Karpas-422 (cell line): Measurements from ENCODE around the gene AOAH. TPM values are rescaled to one million over a fixed set of nuclear protein-coding genes. Genes with fewer than 3 reads are reported as not detected.

Source experiments
- DNase-seq: peaks from one replicate; pipeline ENCODE4 v3.0.0-alpha.2; 2015
- H2AFZ ChIP-seq: fragments of 200-600 bp; sonication (generic); 2 replicates; pipeline ENCODE4 v1.6.1; 2014; ENCODE audit warnings: antibody characterized with exemption, low read length, mixed read lengths
- H3K27ac ChIP-seq: fragments of 200-600 bp; sonication (generic); 2 replicates; pipeline ENCODE4 v1.5.1; 2014; ENCODE audit warnings: mild to moderate bottlenecking, low read length, moderate library complexity
- H3K27me3 ChIP-seq: fragments of 200-600 bp; sonication (generic); 2 replicates; pipeline ENCODE4 v1.6.1; 2014; ENCODE audit warnings: low read length, mixed read lengths
- H3K36me3 ChIP-seq: fragments of 200-600 bp; sonication (generic); 2 replicates; pipeline ENCODE4 v1.6.1; 2014; ENCODE audit warnings: low read length, mixed read lengths; ENCODE audit not compliant: insufficient read depth
- H3K4me1 ChIP-seq: fragments of 200-600 bp; sonication (generic); 2 replicates; pipeline ENCODE4 v1.6.1; 2014; ENCODE audit warnings: mild to moderate bottlenecking, low read length, mixed read lengths
- H3K4me2 ChIP-seq: fragments of 200-600 bp; sonication (generic); 2 replicates; pipeline ENCODE4 v1.6.1; 2014; ENCODE audit warnings: low read length, low read depth, mild to moderate bottlenecking; ENCODE audit not compliant: poor library complexity, severe bottlenecking
- H3K4me3 ChIP-seq: fragments of 200-600 bp; sonication (generic); 2 replicates; pipeline ENCODE4 v1.5.1; 2014; ENCODE audit warnings: mild to moderate bottlenecking, antibody characterized with exemption, low read length, mixed read lengths
- H3K79me2 ChIP-seq: fragments of 200-600 bp; sonication (generic); 2 replicates; pipeline ENCODE4 v1.6.1; 2014; ENCODE audit warnings: mild to moderate bottlenecking, low read length, mixed read lengths
- H3K9ac ChIP-seq: fragments of 200-600 bp; sonication (generic); 2 replicates; pipeline ENCODE4 v1.6.0; 2014; ENCODE audit warnings: low read length
- H3K9me2 ChIP-seq: fragments of 200-600 bp; sonication (generic), shearing (Covaris generic); replicated peaks from 2 replicates; pipeline ENCODE4 v1.6.0; 2014; ENCODE audit warnings: mild to moderate bottlenecking, low read length, moderate library complexity; ENCODE audit not compliant: insufficient read depth
- H3K9me3 ChIP-seq: fragments of 300-700, 200-600 bp; sonication (generic); 2 replicates; pipeline ENCODE4 v1.6.1; 2014; ENCODE audit warnings: low read length, mixed read lengths
- H4K20me1 ChIP-seq: fragments of 200-600 bp; sonication (generic); 2 replicates; pipeline ENCODE4 v1.6.1; 2014; ENCODE audit warnings: mild to moderate bottlenecking, antibody characterized with exemption, low read length, low read depth; ENCODE audit not compliant: insufficient read depth
- total RNA-seq: library from RNA; depleted of rRNA; stranded (reverse); fragments of >200 nt; shearing (Covaris generic); gene quantifications from 2 replicates; pipeline ENCODE4 v1.2.3, GENCODE V29; 2014; ENCODE audit warnings: low replicate concordance

Gene AOAH
- total RNA-seq, 1 experiment from 2014 or later: not detected

DNA sequence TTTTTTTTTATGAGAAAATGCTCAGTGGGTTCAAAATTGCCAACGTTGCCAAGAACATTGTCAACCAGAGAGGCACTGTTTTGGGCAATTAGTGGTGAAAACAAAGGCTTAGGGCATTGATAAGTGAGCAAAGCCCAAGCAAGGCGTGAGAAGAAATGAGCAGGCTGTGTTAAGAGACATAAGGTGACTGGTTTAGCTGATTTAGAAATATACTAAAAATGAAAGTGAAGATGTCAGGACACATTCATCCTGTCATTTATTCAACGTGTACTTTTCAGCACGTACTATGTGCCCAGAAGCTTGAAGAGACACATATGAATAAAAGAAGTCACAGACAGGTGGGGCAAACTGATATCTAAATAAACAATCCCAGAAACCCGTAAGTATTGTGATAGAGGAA is 31.8 kb downstream of the AOAH start:
- Histone ChIP-seq H3K9me3 (no peaks in the 10 kb centered on the region), H3K9ac (no peak overlapping the region), H3K79me2 (no peaks in the 10 kb centered on the region), H3K27me3 (no peaks in the 10 kb centered on the region), H3K4me2 (no peak overlapping the region), H3K4me1 (no peaks in the 10 kb centered on the region), H3K9me2 (no peaks in the 10 kb centered on the region), H4K20me1 (no peaks in the 10 kb centered on the region), H3K27ac (no peak overlapping the region), H3K36me3 (no peaks in the 10 kb centered on the region), H2AFZ (no peak overlapping the region), H3K4me3 (no peak overlapping the region)
- DNase-seq: no peak

DNA sequence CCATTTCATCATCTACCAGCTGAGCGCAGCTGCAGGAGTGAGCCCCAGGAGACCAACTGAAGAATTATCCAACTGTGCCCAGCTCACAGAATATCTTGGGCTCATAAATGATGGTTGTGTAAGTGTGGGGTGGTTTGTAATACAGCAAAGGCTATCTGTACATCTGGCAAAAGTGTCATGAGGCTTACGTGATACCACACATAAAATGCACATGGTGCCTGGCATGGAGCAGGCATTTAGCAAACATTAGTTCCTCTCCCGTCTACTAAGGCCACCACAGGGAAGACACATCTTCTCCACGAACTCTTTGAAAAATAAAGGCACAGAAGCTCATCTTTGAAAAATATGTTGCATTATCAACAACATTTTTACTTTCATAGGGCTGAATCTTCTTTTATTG is 32.3 kb downstream of the AOAH start:
- Histone ChIP-seq H2AFZ (no peak overlapping the region), H3K4me1 (no peaks in the 10 kb centered on the region), H4K20me1 (no peaks in the 10 kb centered on the region), H3K9me3 (no peaks in the 10 kb centered on the region), H3K4me2 (no peak overlapping the region), H3K9me2 (no peaks in the 10 kb centered on the region), H3K36me3 (no peaks in the 10 kb centered on the region), H3K79me2 (no peaks in the 10 kb centered on the region), H3K4me3 (no peak overlapping the region), H3K27ac (no peak overlapping the region), H3K27me3 (no peaks in the 10 kb centered on the region), H3K9ac (no peak overlapping the region)
- DNase-seq: no peak

DNA sequence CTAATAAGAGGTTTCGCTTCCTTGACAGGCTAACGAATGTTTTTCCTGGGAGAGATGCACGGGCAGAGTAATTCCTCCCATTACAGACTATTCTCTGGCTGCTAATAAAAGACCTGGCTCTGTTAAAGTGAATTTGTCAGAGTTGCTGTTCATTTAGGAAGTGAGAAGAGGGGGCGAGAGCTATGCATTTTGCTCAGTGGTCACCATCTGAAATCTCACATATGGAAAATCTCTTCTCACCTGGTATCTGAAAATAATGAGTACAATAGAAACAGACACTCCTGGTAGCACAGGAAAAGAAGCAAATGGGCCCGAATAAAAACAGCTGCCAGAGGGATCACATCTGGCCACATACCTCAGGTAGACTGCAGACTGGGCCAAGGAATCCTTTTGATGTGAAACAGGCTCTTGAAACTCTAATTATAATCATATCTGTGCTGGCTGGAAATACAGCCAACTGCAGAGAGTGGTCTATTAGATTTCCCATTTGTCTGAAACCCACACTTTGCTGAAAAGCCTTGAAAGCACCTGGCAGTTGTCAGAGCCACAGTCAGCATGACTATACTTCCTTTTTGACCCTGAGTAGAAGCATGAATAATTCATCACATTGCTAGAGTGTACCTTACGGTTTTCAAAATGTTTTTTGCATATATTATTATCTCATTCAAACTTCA is 33.6 kb downstream of the AOAH start:
- H4K20me1 ChIP-seq: no peaks in the 10 kb centered on the region
- H3K4me3 ChIP-seq: no peak overlapping the region
- H2AFZ ChIP-seq: no peak overlapping the region
- H3K27me3 ChIP-seq: no peaks in the 10 kb centered on the region
- H3K9me2 ChIP-seq: no peaks in the 10 kb centered on the region
- no peaks in the 10 kb centered on the region for H3K4me1 ChIP-seq
- H3K27ac ChIP-seq: no peak overlapping the region
- DNase-seq: no peak
- H3K36me3 ChIP-seq: no peaks in the 10 kb centered on the region
- no peaks in the 10 kb centered on the region for H3K79me2 ChIP-seq
- no peaks in the 10 kb centered on the region for H3K9me3 ChIP-seq
- no peak overlapping the region for H3K9ac ChIP-seq
- H3K4me2 ChIP-seq: no peak overlapping the region

DNA sequence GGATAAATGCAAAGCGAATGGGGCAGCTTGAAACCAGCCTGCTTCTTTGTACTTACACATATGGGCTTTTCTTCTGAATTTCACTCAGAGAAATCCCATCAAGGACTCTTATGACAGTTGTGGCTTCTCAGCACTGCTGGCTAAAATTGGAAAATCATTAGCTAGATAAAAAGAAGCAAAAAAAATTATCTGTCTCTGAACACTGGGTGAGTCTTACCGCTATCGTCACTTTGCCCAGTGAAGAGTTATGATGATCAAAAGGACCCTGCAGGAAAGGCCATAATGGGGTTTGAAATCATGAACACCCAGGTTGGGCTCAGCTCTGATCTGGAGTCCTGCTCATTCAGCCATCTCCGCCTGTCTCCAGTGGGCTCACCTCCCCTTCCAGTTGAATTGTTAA is 34.3 kb downstream of the AOAH start:
- H3K4me2 ChIP-seq: no peak overlapping the region
- H3K27ac ChIP-seq: no peak overlapping the region
- no peaks in the 10 kb centered on the region for H3K9me2 ChIP-seq
- no peak overlapping the region for H2AFZ ChIP-seq
- H3K27me3 ChIP-seq: no peaks in the 10 kb centered on the region
- no peaks in the 10 kb centered on the region for H4K20me1 ChIP-seq
- DNase-seq: no peak
- no peaks in the 10 kb centered on the region for H3K79me2 ChIP-seq
- no peaks in the 10 kb centered on the region for H3K4me1 ChIP-seq
- H3K4me3 ChIP-seq: no peak overlapping the region
- no peak overlapping the region for H3K9ac ChIP-seq
- H3K9me3 ChIP-seq: no peaks in the 10 kb centered on the region
- H3K36me3 ChIP-seq: no peaks in the 10 kb centered on the region

DNA sequence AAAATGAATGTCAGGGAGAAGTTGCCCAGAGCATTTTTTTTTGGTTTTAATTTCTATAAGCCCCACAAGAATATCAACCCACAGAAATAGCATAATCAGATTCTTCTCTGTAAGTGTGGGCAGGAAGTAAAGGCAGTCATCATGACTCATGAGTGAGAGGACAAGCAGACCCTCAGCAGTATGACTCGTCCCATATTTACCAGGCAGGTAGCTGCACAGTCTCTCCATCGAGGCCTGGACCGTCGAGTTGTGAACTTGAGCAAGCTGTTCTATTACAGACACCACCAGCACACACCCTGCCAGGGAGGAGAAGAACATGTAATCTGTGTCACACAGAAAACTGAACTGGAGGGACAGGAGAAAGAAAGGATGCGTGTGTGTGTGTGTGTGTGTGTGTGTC is 37.8 kb downstream of the AOAH start:
- no peak overlapping the region for H3K27ac ChIP-seq

DNA sequence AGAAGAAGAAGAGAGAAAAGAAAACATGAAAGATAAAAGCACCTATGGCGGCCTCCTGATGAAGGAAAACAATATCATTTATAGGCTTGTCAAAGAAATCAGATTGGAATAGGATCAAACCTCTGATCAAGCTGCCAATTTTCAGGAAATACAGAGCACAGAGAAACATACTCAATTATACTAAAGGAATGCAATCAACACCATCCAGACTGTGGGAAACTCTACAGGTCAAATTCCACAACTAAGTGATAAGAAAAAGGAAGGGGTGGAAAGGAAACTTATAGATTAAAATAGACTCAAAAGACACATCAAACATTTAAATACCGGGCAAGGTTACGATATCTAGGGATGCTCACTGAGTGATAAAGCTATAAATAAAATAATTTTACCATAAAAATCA is 39.3 kb downstream of the AOAH start:
- H4K20me1 ChIP-seq: no peaks in the 10 kb centered on the region
- no peaks in the 10 kb centered on the region for H3K36me3 ChIP-seq
- H3K9me2 ChIP-seq: no peaks in the 10 kb centered on the region
- H3K4me1 ChIP-seq: no peaks in the 10 kb centered on the region
- H3K27ac ChIP-seq: no peak overlapping the region
- H3K9me3 ChIP-seq: no peaks in the 10 kb centered on the region
- no peaks in the 10 kb centered on the region for H3K27me3 ChIP-seq
- no peak overlapping the region for H2AFZ ChIP-seq
- no peaks in the 10 kb centered on the region for H3K79me2 ChIP-seq
- H3K4me2 ChIP-seq: no peak overlapping the region
- H3K9ac ChIP-seq: no peak overlapping the region
- no peak overlapping the region for H3K4me3 ChIP-seq
- no peak for DNase-seq

More for the DNA sequence above, 37.8 kb downstream of the AOAH start:
- H4K20me1 ChIP-seq: no peaks in the 10 kb centered on the region
- H3K4me2 ChIP-seq: no peak overlapping the region
- H3K36me3 ChIP-seq: no peaks in the 10 kb centered on the region
- DNase-seq: no peak
- no peaks in the 10 kb centered on the region for H3K9me3 ChIP-seq
- H3K27me3 ChIP-seq: no peaks in the 10 kb centered on the region
- H3K9ac ChIP-seq: no peak overlapping the region
- no peaks in the 10 kb centered on the region for H3K4me1 ChIP-seq
- no peak overlapping the region for H2AFZ ChIP-seq
- no peaks in the 10 kb centered on the region for H3K9me2 ChIP-seq
- H3K79me2 ChIP-seq: no peaks in the 10 kb centered on the region
- H3K4me3 ChIP-seq: no peak overlapping the region

DNA sequence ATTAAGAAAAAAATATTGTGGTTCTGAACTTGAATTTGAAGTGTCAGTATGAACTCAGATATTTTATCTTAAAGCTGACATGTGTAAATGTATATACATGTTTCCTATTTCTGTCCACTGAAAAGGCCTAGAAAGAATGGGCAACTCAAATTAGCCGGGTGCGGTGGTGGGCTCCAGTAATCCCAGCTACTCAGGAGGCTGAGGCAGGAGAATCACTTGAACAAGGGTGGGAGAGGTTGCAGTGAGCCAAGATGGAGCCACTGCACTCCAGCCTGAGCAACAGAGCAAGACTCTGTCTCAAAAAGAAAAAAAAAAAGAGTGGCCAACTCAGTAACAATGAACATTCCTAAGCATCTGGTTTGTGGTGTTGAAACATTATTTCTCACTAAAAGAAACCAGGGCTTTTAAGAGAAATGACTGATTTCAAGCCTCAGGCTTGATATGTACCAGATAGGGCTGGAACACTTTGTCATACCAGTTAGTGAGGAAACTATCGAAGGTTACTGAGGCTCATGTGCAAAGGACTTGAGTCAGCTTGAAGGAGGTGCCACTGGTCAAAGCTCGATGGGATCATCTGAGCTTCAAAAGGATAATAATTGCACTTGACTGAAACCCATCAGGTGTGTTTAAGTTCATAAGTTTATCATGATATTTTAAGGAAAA is 40.5 kb downstream of the AOAH start:
- Histone ChIP-seq H3K4me1 (no peaks in the 10 kb centered on the region), H3K27ac (no peak overlapping the region), H3K4me3 (no peak overlapping the region), H3K27me3 (no peaks in the 10 kb centered on the region), H3K9ac (no peak overlapping the region), H2AFZ (no peak overlapping the region), H4K20me1 (no peaks in the 10 kb centered on the region), H3K4me2 (no peak overlapping the region), H3K9me2 (no peaks in the 10 kb centered on the region), H3K79me2 (no peaks in the 10 kb centered on the region), H3K9me3 (no peaks in the 10 kb centered on the region), H3K36me3 (no peaks in the 10 kb centered on the region)
- DNase-seq: no peak

DNA sequence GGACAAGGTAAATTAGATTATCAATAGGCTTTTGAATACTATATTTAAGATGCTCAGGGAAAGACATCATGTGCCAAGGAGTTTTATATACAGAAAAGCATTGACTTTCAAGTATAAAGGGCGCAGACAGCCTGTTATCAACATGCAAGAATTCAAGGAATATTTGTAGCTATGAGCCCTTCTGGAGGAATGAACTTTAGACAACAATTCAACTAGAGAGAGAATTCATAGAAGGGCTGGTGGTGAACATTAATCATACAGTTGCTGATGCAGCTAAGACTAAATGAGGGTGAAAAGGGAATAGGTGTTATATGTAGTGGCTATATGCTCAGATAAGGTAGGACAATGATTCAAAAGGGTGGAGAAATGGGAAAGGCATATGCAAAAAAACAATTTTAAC is 41.2 kb downstream of the AOAH start:
- H3K4me2 ChIP-seq: no peak overlapping the region
- no peaks in the 10 kb centered on the region for H3K79me2 ChIP-seq

More for the DNA sequence above, 41.2 kb downstream of the AOAH start:
- H2AFZ ChIP-seq: no peak overlapping the region
- H4K20me1 ChIP-seq: no peaks in the 10 kb centered on the region
- DNase-seq: no peak
- no peaks in the 10 kb centered on the region for H3K9me3 ChIP-seq
- H3K27ac ChIP-seq: no peak overlapping the region
- no peaks in the 10 kb centered on the region for H3K27me3 ChIP-seq
- no peaks in the 10 kb centered on the region for H3K4me1 ChIP-seq
- H3K4me3 ChIP-seq: no peak overlapping the region
- no peaks in the 10 kb centered on the region for H3K9me2 ChIP-seq
- H3K36me3 ChIP-seq: no peaks in the 10 kb centered on the region
- H3K9ac ChIP-seq: no peak overlapping the region
